T-helper 22 cell (primary cell): ENCODE data around the gene EXOC3L1.
A peak's percentile ranks its signal among the peaks of the same experiment; 100 is the strongest.

Source experiments
- DNase-seq: peaks from one replicate; pipeline ENCODE4 v3.0.0-alpha.2; 2020; ENCODE audit warnings: low read depth

The EXOC3L1 gene

DNA sequence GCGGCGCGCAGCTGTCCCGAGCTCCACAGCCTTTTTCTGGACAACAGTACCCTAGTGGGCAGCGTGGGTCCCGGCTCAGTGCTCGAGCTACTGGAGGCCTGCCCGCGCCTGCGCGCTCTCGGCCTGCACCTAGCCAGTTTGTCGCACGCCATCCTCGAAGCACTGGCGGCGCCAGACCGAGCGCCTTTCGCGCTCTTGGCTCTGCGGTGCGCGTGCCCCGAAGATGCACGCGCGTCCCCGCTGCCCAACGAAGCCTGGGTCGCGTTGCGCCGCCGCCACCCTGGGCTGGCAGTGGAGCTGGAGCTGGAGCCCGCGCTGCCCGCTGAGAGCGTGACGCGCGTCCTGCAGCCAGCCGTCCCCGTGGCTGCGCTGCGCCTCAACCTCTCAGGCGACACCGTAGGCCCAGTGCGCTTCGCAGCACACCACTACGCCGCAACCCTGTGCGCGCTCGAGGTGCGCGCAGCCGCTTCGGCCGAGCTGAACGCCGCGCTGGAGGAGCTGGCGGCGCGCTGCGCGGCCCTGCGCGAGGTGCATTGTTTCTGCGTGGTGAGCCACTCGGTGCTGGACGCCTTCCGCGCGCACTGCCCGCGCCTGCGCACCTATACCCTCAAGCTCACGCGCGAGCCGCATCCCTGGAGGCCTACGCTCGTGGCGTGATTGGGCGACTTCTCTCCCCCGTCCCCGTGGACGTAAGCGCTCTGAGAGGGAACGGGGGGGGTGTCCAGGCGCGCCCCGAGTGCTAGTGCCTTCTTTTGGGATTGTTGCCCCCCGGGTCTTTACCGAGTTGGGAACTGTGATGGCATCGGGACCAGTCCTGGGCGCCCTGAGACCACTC lies 26.6 kb downstream of the EXOC3L1 start:
- DNase-seq = no peak

GRCh38 chr16:67162506-67163163 lies 27.3 kb downstream of the EXOC3L1 start:
- no peak for DNase-seq

DNA sequence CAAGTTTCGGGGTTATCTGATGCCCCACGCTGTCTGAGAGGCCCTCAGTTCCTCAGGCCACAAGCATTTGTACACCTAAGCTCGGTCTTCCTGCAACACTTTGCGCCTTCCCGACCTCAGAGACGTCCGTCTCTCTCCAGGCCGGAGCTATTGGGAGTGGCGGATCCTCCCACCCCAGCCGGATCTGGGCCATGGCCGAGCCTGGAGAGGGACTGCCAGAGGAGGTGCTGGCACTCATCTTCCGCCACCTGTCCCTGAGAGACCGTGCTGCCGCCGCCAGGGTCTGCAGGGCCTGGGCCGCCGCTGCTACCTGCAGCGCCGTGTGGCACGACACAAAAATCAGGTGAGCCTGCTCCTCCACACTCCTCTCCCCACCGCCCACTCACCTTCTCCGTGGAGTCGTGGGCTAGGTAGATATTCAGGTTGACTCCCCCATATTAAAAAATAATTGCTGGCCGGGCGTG lies 28.3 kb downstream of the EXOC3L1 start:
- no peak for DNase-seq

GRCh38 chr16:67158637-67159600 lies 31.0 kb downstream of the EXOC3L1 start:
- DNase-seq = peak; percentile 75

DNA sequence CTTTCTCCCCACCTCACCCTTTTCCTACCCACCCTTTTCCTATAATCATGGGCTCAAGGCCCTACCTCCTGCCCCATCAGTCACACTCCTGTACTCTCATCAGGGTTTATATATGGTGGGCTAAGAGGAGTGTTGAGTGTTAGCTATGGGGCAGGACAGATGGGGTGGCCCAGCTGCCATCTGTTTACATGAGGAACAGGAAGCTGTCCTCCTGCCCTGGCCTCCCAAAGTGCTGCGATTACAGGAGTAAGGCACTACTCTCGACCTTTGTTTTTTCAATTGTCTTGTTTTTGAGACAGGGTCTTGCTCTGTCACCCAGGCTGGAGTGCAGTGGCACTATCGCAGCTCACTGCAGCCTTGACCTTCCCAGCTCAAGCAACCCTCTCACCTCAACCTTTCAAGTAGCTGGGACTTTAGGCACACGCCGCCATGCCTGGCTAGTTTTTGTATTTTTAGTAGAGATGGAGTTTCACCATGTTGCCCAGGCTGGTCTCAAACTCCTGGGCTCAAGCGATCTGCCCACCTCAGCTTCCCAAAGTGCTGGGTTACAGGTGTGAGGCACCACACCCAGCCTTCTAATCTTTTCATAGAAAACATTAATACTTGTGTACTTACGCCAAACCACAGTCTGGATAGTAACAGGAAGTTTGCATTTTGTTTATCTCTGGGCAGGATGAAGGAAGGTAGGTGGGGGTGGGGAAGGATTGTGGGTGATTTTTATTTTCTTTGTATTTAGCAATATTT lies 31.9 kb downstream of the EXOC3L1 start:
- no peak for DNase-seq

DNA sequence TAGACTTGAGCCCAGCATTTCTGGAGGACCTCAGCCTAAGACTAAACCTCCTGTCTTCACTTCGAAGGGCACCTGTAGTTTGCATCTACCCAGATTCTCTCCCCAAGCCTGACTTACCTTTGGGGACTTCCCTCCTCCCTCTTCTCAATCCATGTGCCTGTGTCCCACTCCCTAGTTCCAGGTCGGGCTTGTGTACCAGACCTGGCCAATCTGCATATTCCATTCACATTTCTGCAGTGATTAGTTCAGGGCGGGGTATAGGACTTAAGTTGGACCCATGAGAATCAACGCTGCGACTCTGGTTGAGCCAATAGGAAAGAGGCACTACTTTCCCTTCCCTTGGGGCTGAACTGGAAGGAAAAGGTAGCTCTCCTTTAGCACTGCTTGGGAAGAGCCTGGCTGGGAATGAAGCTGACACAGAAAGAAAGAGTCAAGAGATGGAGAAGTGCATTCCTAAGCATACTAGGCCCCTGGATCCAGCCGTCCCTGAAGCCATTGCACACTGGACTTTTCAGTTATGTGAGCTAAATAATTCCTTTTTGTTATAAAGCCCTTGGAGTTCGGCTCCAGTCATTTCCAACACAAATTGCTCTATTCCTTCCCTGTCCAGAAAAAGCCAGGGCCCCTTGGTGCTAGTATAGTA lies 32.7 kb downstream of the EXOC3L1 start:
- no peak for DNase-seq

DNA sequence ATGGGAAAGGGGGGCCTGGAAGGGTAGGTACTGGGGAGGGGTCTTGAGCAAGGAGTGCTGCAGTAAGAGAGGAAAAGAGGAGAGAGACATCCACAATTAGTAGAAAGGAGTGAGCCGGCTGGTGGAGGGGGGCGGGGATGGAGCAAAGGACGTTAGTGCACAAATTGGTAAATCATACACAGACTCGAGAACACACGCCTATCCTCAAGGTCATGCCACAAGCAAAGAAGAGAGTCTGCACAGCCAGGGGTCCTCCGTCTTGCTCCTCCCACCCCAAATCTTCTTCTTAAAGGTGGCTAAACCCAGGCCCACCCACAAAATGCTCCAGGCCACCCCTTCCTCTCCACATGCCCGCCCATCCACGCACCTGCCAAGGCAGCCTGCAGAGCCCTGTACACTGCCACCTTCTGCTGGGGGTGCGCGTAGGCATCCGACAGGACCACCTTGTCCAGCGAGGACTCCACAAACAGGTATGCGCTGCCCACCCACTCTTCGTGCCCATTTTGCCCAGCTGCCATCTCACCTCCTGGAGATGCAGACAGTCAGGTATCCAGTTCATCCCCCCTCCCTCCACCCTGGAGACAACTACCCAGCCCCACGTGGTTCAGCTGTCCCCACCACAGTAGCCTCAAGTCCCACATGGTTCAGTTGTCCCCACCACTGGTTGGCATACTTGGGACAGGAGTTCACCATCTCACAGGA lies 33.6 kb downstream of the EXOC3L1 start:
- no peak for DNase-seq

- peak; percentile 52 for DNase-seq
Measured at GRCh38 chr16:67155295-67156142, 34.4 kb downstream of the EXOC3L1 start.

DNA sequence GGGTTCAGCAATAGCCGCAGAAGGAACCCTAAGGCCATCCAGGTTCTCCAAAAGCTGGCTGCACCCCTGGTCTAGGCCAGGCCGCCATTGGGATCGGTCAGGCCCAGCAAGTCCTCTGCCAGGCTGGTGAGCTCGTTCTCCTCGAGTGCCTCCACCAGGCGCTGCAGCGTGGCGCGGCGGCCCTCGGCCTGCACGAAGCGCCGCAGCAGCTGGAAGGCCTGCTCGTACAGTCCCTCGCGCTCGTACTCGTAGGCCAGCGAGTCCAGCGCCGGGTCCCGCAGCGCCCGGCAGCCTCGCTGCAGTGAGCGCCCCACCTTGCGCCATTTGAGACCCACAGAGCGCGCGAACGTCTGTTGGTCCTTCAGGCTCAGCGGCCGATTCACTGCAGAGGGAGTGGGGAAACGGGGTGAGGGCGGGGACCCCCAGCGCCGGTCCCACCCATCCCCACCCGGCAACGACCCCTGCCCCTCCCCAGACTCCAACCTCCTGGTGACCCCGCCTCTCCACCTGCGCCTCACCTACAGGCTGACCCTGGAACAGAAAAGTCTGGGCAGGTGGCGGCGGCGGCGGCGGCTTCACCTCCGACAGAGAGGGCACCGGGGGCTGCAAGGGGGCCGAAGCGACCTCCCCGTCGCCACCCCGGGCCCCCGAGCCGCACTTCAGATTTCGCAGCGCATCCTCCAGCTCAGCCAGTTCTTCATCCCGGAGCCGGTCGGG lies 35.2 kb downstream of the EXOC3L1 start:
- DNase-seq = no peak

DNA sequence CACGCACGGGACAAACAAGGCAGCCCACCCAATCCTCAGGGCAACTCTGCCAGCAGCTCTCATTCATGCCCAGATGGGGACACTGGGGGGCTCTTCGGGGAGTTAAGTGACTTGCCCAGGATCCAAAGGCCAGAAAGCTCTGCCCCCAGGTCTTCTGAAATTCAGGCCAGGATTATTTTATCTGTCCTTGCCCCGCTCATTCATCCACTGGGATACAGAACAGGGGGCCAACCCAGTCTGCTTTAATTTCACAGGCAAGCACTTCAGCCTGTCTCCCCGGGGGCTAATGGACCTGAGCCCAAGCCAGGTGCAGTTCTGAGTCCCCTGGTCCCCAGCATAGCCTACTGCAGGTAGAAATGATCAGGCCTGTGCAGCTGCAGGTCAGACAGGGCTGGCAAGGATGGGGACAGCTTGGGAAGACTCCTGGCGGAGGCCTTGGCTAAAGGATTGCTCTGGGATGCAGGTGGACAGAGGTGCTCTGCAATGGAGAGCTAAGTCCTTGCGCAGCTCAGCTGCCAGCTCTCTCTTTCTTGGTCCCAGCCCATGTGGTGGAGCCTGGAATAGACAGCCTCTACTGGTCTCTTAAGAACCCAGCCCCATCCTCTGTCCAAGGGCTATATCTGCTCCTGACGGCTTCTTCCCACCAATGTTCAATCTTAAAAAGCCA lies 38.4 kb downstream of the EXOC3L1 start:
- no peak for DNase-seq

GRCh38 chr16:67150833-67151396 lies 39.0 kb downstream of the EXOC3L1 start, which contains the start of gene B3GNT9:
TSS of gene B3GNT9 (minus strand) at chr16:67150998. CDS start at chr16:67150485, 513 bp downstream.
- no peak for DNase-seq

GRCh38 chr16:67150047-67150832 lies 39.7 kb downstream of the EXOC3L1 start:
- no peak for DNase-seq

DNA sequence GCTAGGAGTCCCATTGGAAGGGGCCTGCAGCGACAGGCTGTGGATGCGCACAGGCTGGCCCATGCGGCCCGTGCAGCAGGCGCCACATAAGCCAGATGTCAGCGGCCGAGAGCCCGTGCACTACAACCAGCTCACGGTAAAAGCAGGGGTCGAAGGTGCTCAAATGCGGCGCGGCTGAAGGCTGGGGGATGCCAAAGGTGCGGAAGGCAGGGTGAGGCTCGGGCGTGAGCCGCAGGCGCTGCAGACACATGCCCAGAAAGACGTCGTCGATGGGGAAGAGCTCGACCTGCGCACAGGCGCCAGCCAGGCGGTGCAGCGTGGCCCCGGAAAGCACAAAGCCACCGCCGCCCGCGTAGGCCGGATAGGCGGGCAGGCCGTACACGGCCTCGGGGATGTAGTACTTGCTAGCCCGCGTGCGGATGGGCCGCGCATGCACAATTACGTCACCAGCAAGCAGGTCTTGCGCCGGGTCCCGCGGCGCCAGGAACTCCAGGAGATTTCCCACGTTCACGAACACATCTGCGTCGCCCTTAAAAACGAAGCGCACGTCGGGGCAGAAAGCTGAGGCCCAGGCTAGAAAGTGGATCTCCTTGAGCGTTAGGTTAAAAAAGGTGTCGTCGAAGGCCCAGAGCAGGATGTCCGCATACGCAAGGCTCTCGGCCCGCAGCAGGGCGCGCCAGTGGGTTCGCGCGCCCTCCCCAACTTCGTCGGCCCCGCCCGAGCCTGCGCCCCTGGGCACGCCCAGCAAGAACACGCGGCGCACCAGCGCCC lies 40.5 kb downstream of the EXOC3L1 start:
- DNase-seq = no peak

DNA sequence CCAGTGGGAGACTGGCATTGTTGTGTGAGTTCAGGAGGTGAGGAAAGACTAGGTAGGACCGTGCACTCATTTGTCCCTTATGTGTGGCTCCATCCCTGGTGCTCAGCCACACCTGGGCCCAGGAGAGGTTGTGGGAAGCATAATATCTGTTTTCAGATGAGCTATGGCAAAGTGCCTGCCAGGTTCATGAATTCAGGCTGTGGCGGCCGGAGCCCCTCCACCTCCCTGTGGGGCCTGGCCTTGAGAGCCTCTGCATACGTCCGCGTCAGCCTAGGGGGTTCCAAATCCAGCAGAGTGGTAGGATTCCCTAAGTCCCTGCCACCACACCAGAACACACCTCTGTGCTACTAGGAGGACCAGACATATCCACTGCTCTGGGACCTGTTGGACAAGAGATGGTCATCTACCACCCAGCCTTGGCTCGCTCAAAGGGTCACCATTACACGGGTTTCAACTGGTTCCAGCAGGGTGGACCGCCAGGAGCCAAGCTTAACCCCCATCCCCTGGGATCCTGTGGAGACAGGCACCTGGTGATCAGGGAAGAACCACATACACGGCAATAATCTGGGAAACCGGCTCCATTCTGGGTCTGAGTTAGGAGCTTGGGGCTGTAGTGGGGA lies 41.2 kb downstream of the EXOC3L1 start:
- no peak for DNase-seq

DNA sequence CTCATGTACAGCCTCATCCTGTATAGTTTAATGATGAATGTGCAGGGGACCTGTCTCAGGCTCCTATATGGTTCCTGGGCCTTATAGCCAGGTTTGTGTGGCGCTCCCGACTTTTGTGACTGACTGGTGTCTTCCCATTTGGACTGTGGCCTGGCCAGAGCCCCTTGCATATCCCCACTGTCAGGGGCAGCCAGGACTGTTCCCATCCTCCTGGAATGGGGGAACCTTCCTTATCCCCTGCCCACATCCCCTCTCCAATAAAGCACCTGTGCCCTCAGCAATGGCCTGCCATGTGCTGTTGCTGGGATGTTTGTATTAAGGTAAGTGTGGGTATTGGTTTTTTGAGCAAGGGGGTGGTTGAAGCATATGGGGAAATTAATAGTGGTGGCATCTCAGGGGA lies 41.7 kb downstream of the EXOC3L1 start:
- no peak for DNase-seq
